A673 (cell line): ENCODE data around the gene IQSEC2.

ENCODE experiments used
- CTCF ChIP-seq: fragments of 300-800, 200-600 bp; sonication (generic); conservative IDR thresholded peaks from 2 replicates; pipeline ENCODE4 v1.5.1; 2017; ENCODE audit warnings: low read depth, mild to moderate bottlenecking, antibody characterized with exemption, low read length, moderate library complexity, mixed read lengths
- EZH2 ChIP-seq: fragments of 200-600 bp; sonication (generic); IDR thresholded peaks from 2 replicates; pipeline ENCODE4 v1.6.1; 2017; ENCODE audit warnings: borderline replicate concordance, low read depth, mild to moderate bottlenecking, mixed read lengths, antibody characterized with exemption, low read length; ENCODE audit not compliant: poor library complexity, severe bottlenecking

GRCh38 chrX:53281321-53281822, at the start of gene IQSEC2:
- TF ChIP-seq CTCF (no peak), EZH2 (no peak)
